ENCODE measurements around the gene NCR3LG1.
A peak's percentile ranks its signal among the peaks of the same experiment; 100 is the strongest.

NCR3LG1 gene

GRCh38 chr11:17386331-17387084 is 34.9 kb downstream of the NCR3LG1 start:
- Histone ChIP-seq H4K20me1 (ENCODE audit: insufficient read depth, low read length) (peaks cover 38% of the 10 kb centered on the region), H3K79me2 (ENCODE audit: insufficient read depth, low read length) (peaks cover 55% of the 10 kb centered on the region), H3K27me3 (ENCODE audit: insufficient read depth, low read length, poor library complexity) (no peaks in the 10 kb centered on the region), H3K27ac (ENCODE audit: low read length) (peak overlapping the region; percentile 74), H3K4me1 (ENCODE audit: insufficient read depth, low read length) (peaks cover 72% of the 10 kb centered on the region), H3K36me3 (ENCODE audit: insufficient read depth, low read length) (peaks cover 60% of the 10 kb centered on the region), H3K9ac (ENCODE audit: low read depth, low read length) (peak overlapping the region; percentile 77), H3K9me3 (ENCODE audit: insufficient read depth, low read length, severe bottlenecking) (no peaks in the 10 kb centered on the region), H3K4me3 (ENCODE audit: low read depth in 1 of 2, low read length in 2 of 2) (peak overlapping the region; percentile 21 to 67; a peak in 3 of 4 replicates), H3K4me2 (ENCODE audit: insufficient read depth, low read length) (peak overlapping the region; percentile 83), H2AFZ (ENCODE audit: low read depth, low read length) (no peak overlapping the region)
- ATAC-seq (ENCODE audit: insufficient read depth, low read depth) (peak; percentile 71), DNase-seq (peak; percentile 81)
- TF ChIP-seq EZH2 (IDR thresholded peaks at IDR 0.05; ENCODE audit: borderline replicate concordance, low read depth, low read length, severe bottlenecking): no peak
- TF ChIP-seq CTCF (IDR thresholded peaks at IDR 0.05; ENCODE audit: borderline replicate concordance, extremely low read depth, low read length, poor library complexity, severe bottlenecking): peak; percentile 83

GRCh38 chr11:17387254-17387653 is 35.7 kb downstream of the NCR3LG1 start:
- Histone ChIP-seq H2AFZ (ENCODE audit: low read depth, low read length) (no peak overlapping the region), H3K79me2 (ENCODE audit: insufficient read depth, low read length) (peaks cover 55% of the 10 kb centered on the region), H3K27me3 (ENCODE audit: insufficient read depth, low read length, poor library complexity) (no peaks in the 10 kb centered on the region), H4K20me1 (ENCODE audit: insufficient read depth, low read length) (peaks cover 38% of the 10 kb centered on the region), H3K4me1 (ENCODE audit: insufficient read depth, low read length) (peaks cover 72% of the 10 kb centered on the region), H3K36me3 (ENCODE audit: insufficient read depth, low read length) (peaks cover 55% of the 10 kb centered on the region), H3K9me3 (ENCODE audit: insufficient read depth, low read length, severe bottlenecking) (no peaks in the 10 kb centered on the region), H3K4me3 (ENCODE audit: low read depth in 1 of 2, low read length in 2 of 2) (peak overlapping the region in 1 of 2 experiments; percentile 67; a peak in 2 of 4 replicates), H3K27ac (ENCODE audit: low read length) (peak overlapping the region; percentile 74), H3K9ac (ENCODE audit: low read depth, low read length) (peak overlapping the region; percentile 77; the same call in 1 of the 2 replicates), H3K4me2 (ENCODE audit: insufficient read depth, low read length) (peak overlapping the region; percentile 83)
- TF ChIP-seq EZH2 (IDR thresholded peaks at IDR 0.05; ENCODE audit: borderline replicate concordance, low read depth, low read length, severe bottlenecking) (no peak), CTCF (IDR thresholded peaks at IDR 0.05; ENCODE audit: borderline replicate concordance, extremely low read depth, low read length, poor library complexity, severe bottlenecking) (no peak)
- DNase-seq: no peak
- ATAC-seq (ENCODE audit: insufficient read depth, low read depth): no peak

DNA sequence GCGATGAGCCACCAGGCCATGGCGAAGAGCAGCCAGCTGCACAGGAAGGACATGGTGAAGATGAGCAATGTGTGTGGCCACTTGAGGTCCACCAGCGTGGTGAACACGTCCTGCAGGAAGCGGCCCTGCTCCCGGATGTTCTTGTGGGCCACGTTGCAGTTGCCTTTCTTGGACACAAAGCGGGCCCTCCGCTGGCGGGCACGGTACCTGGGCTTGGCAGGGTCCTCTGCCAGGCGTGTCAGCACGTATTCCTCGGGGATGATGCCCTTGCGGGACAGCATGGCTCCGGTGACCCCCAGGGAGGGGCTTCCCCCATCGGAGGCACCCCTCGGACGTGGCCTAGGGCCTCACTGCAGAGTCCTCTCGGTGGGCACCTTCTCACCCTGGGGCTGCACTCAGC is 36.2 kb downstream of the NCR3LG1 start:
- H3K9me3 ChIP-seq (ENCODE audit: insufficient read depth, low read length, severe bottlenecking): no peaks in the 10 kb centered on the region
- H3K4me2 ChIP-seq (ENCODE audit: insufficient read depth, low read length): peak overlapping the region; percentile 83
- TF ChIP-seq CTCF (IDR thresholded peaks at IDR 0.05; ENCODE audit: borderline replicate concordance, extremely low read depth, low read length, poor library complexity, severe bottlenecking) (no peak), EZH2 (IDR thresholded peaks at IDR 0.05; ENCODE audit: borderline replicate concordance, low read depth, low read length, severe bottlenecking) (no peak)
- H2AFZ ChIP-seq (ENCODE audit: low read depth, low read length): no peak overlapping the region
- H3K79me2 ChIP-seq (ENCODE audit: insufficient read depth, low read length): peaks cover 55% of the 10 kb centered on the region
- H4K20me1 ChIP-seq (ENCODE audit: insufficient read depth, low read length): peaks cover 38% of the 10 kb centered on the region
- H3K36me3 ChIP-seq (ENCODE audit: insufficient read depth, low read length): peaks cover 50% of the 10 kb centered on the region
- peak overlapping the region; percentile 55 to 67; a peak in 3 of 4 replicates for H3K4me3 ChIP-seq (ENCODE audit: low read depth in 1 of 2, low read length in 2 of 2)
- ATAC-seq (ENCODE audit: insufficient read depth, low read depth): no peak
- H3K27me3 ChIP-seq (ENCODE audit: insufficient read depth, low read length, poor library complexity): no peaks in the 10 kb centered on the region
- H3K27ac ChIP-seq (ENCODE audit: low read length): peak overlapping the region; percentile 74
- peak overlapping the region; percentile 77 for H3K9ac ChIP-seq (ENCODE audit: low read depth, low read length)
- peaks cover 72% of the 10 kb centered on the region for H3K4me1 ChIP-seq (ENCODE audit: insufficient read depth, low read length)
- no peak for DNase-seq

Measured in DND-41 (cell line).